Esophagus muscularis mucosa (tissue), 4 donors: Measurements from ENCODE around the gene SPAG7.

Source experiments
- CTCF ChIP-seq, 3 experiments: fragments of 200-600 bp in 2 of 3; fragments of 450-650 bp in 1 of 3; sonication (generic) in 2 of 3; IDR thresholded peaks; one replicate each; pipeline ENCODE4 v1.5.1; 2017 to 2019; ENCODE audit warnings: antibody characterized with exemption in 3 of 3, mild to moderate bottlenecking in 2 of 3, moderate library complexity in 1 of 3
- EP300 ChIP-seq: sonication (generic); formaldehyde crosslinking; IDR thresholded peaks from one replicate; pipeline ENCODE4 v1.6.1; 2017; ENCODE audit warnings: antibody characterized with exemption
- POLR2A ChIP-seq: fragments of 450-650 bp; IDR thresholded peaks from one replicate; pipeline ENCODE4 v1.6.1; 2017; ENCODE audit warnings: antibody characterized with exemption, moderate library complexity, mild to moderate bottlenecking, low read depth
- POLR2AphosphoS5 ChIP-seq, 2 donors: sonication (generic); formaldehyde crosslinking; IDR thresholded peaks; one replicate each; pipeline ENCODE4 v1.6.1; 2017; ENCODE audit warnings: antibody characterized with exemption in 2 of 2

- TF ChIP-seq CTCF (IDR thresholded peaks at IDR 0.05) (no peak), POLR2AphosphoS5 (IDR thresholded peaks at IDR 0.05) (no peak), POLR2A (no peak), EP300 (no peak)
Observed at GRCh38 chr17:4950075-4950745, 17.4 kb downstream of the SPAG7 start.
